ENCODE measurements around the gene ARHGAP31.

DNA sequence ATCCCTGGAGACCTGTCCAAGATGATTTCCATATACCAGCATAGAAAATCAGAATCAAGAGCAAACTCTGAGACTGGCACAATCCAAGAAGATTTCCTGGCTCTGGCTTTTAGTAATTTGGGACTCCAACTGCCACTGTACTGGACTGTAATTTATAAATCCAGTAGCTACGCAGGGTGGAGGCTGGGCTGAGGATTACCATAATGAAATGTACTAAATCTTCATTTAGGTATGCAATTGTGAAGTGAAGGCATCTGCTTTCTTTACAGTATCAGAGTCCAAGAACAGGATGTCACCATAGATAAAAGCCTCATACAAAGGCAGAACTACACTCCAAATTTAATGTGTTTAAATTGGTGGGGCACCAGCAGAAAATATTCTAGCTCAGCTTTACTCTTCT, 122.7 kb downstream of the ARHGAP31 start:
- TF ChIP-seq RCOR1 (conservative IDR thresholded peaks at IDR 0.05; ENCODE audit: low read depth, low read length): no peak
- no peak for TF ChIP-seq TARDBP (IDR thresholded peaks at IDR 0.05; ENCODE audit: borderline replicate concordance)
